Hepatocyte (in vitro differentiated cells): Measurements from ENCODE around the gene SORCS2. TPM values are rescaled to one million over a fixed set of nuclear protein-coding genes. Genes with fewer than 3 reads are reported as not detected.

Source experiments
- DNase-seq: peaks from one replicate; pipeline ENCODE4 v3.0.0-alpha.2; 2016; ENCODE audit warnings: low spot score
- H2AFZ ChIP-seq: fragments of 200-600 bp; sonication (generic); 2 replicates; pipeline ENCODE4 v1.6.0; 2016; ENCODE audit warnings: antibody characterized with exemption, mild to moderate bottlenecking
- H3K27ac ChIP-seq: fragments of 200-600 bp; sonication (generic); 2 replicates; pipeline ENCODE4 v1.5.1; 2016; ENCODE audit warnings: mild to moderate bottlenecking
- H3K27me3 ChIP-seq: fragments of 200-600 bp; sonication (generic); 2 replicates; pipeline ENCODE4 v1.6.1; 2016
- H3K36me3 ChIP-seq: fragments of 200-600 bp; sonication (generic); replicated peaks from 2 replicates; pipeline ENCODE4 v1.5.1; 2016; ENCODE audit warnings: low read depth; ENCODE audit not compliant: insufficient read depth
- H3K4me1 ChIP-seq: fragments of 200-600 bp; sonication (generic); 2 replicates; pipeline ENCODE4 v1.5.1; 2016; ENCODE audit warnings: mild to moderate bottlenecking, moderate library complexity; ENCODE audit not compliant: insufficient read depth
- H3K4me2 ChIP-seq: fragments of 200-600 bp; sonication (generic); 2 replicates; pipeline ENCODE4 v1.6.0; 2016
- H3K4me3 ChIP-seq: fragments of 200-600 bp; sonication (generic); 2 replicates; pipeline ENCODE4 v1.5.1; 2016; ENCODE audit warnings: mild to moderate bottlenecking
- H3K79me2 ChIP-seq: fragments of 200-600 bp; sonication (generic); 2 replicates; pipeline ENCODE4 v1.6.0; 2017; ENCODE audit warnings: mild to moderate bottlenecking
- H3K9me2 ChIP-seq: fragments of 200-600 bp; sonication (generic); replicated peaks from 2 replicates; pipeline ENCODE4 v1.6.0; 2017; ENCODE audit warnings: mild to moderate bottlenecking; ENCODE audit not compliant: insufficient read depth
- H3K9me3 ChIP-seq: fragments of 200-600 bp; sonication (generic); 2 replicates; pipeline ENCODE4 v1.5.1; 2016; ENCODE audit warnings: low read depth, mild to moderate bottlenecking
- H4K20me1 ChIP-seq: fragments of 200-600 bp; sonication (generic); 2 replicates; pipeline ENCODE4 v1.6.0; 2016; ENCODE audit warnings: mild to moderate bottlenecking; ENCODE audit not compliant: insufficient read depth, poor library complexity, severe bottlenecking
- EZH2 ChIP-seq: fragments of 200-600 bp; sonication (generic); IDR thresholded peaks from 2 replicates; pipeline ENCODE4 v1.6.1; 2016; ENCODE audit warnings: antibody characterized with exemption, mild to moderate bottlenecking, borderline replicate concordance
- EZH2phosphoT487 ChIP-seq: fragments of 200-600 bp; sonication (generic); IDR thresholded peaks from one replicate; pipeline ENCODE4 v1.6.1; 2018; ENCODE audit warnings: antibody characterized with exemption, mild to moderate bottlenecking, low read depth, moderate library complexity; ENCODE audit not compliant: unreplicated experiment, severe bottlenecking
- WGBS: methylation state at CpG from one replicate; pipeline ENCODE4 v1.1.6; 2016; ENCODE audit warnings: low lambda C conversion rate; ENCODE audit errors: missing lambda C conversion rate; 5-methylcytosine and 5-hydroxymethylcytosine counted together
- polyA plus RNA-seq: library from polyadenylated mRNA; unstranded; fragments of >200 nt; fragmentation: Nextera tagmentation; extraction: Ambion mirVana; gene quantifications from 2 replicates; pipeline ENCODE4 v1.2.1, GENCODE V29; 2016
- total RNA-seq: library from RNA; depleted of rRNA; stranded (reverse); fragments of >200 nt; gene quantifications from 2 replicates; pipeline ENCODE4 v1.2.3, GENCODE V29; 2014
- TF ChIP-seq, protein P1 (sequence below): fragments of 200-600 bp; sonication (generic); IDR thresholded peaks from 2 replicates; pipeline ENCODE4 v1.5.1; 2016; ENCODE audit warnings: antibody characterized with exemption, mild to moderate bottlenecking; ENCODE audit not compliant: poor library complexity

SORCS2 gene
- total and polyA plus RNA-seq, 2 experiments from 2014 or later, result 1.6 to 4.8 TPM

DNA sequence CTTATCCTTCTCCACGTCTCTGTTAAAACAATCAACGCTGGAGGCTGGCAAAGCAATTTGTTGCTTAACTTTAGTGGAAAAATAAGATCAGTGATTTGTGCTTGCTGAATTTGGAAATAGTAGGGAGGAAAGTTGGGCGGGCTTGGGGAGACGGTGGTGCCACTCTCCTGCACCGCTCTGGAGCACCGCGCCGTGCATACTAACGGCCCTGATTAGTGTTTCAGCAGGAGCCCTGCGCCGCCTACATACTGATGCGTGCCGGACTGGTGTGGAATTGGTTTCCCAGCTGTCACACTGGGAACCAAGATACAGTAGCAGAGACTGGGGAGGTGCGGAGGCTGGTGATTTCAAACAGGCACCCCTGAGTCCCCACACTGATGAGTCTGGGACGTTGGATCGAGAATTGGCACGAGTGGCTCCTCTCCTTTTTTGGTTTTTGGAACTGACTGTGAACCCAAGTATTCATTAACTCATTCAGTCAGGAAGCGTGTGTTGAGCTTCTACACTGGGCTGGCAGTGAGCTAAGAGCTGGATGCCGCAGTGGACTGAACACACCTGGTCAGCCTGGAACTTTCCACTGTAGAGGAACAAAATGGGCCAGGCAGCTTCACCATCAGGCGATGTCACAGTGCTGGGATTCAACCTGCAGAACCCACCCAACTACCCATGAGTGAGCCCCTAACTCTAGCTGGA is 271.4 kb downstream of the SORCS2 start:
- 91% methylated on average over 20 of the region's 20 CpGs for WGBS

GRCh38 chr4:7464259-7464655 is 271.9 kb downstream of the SORCS2 start:
- TF ChIP-seq EZH2 (no peak), EZH2phosphoT487 (no peak)
- TF ChIP-seq, protein P1, sequence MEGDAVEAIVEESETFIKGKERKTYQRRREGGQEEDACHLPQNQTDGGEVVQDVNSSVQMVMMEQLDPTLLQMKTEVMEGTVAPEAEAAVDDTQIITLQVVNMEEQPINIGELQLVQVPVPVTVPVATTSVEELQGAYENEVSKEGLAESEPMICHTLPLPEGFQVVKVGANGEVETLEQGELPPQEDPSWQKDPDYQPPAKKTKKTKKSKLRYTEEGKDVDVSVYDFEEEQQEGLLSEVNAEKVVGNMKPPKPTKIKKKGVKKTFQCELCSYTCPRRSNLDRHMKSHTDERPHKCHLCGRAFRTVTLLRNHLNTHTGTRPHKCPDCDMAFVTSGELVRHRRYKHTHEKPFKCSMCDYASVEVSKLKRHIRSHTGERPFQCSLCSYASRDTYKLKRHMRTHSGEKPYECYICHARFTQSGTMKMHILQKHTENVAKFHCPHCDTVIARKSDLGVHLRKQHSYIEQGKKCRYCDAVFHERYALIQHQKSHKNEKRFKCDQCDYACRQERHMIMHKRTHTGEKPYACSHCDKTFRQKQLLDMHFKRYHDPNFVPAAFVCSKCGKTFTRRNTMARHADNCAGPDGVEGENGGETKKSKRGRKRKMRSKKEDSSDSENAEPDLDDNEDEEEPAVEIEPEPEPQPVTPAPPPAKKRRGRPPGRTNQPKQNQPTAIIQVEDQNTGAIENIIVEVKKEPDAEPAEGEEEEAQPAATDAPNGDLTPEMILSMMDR, result no peak
- no peaks in the 10 kb centered on the region for H3K9me2 ChIP-seq

More for the DNA sequence above, 271.4 kb downstream of the SORCS2 start:
- Histone ChIP-seq H3K9me2 (no peaks in the 10 kb centered on the region), H3K4me2 (no peak overlapping the region), H3K27me3 (no peaks in the 10 kb centered on the region), H3K27ac (no peak overlapping the region), H3K79me2 (no peaks in the 10 kb centered on the region), H3K4me3 (no peak overlapping the region), H3K9me3 (no peaks in the 10 kb centered on the region), H3K4me1 (no peaks in the 10 kb centered on the region), H3K36me3 (no peaks in the 10 kb centered on the region), H4K20me1 (no peaks in the 10 kb centered on the region), H2AFZ (no peak overlapping the region)
- DNase-seq, result no peak
- TF ChIP-seq EZH2, result no peak
- TF ChIP-seq, protein P1, result no peak

GRCh38 chr4:7465017-7465416 is 272.7 kb downstream of the SORCS2 start:
- no peak for DNase-seq
- H3K27ac ChIP-seq, result no peak overlapping the region
- WGBS, result 90% methylated on average over 9 of the region's 9 CpGs
- no peaks in the 10 kb centered on the region for H4K20me1 ChIP-seq
- H2AFZ ChIP-seq, result no peak overlapping the region
- no peaks in the 10 kb centered on the region for H3K9me2 ChIP-seq
- H3K36me3 ChIP-seq, result no peaks in the 10 kb centered on the region
- no peak overlapping the region for H3K4me2 ChIP-seq
- no peaks in the 10 kb centered on the region for H3K9me3 ChIP-seq
- TF ChIP-seq, protein P1, result no peak
- TF ChIP-seq EZH2, result no peak
- no peak for TF ChIP-seq EZH2phosphoT487
- no peaks in the 10 kb centered on the region for H3K79me2 ChIP-seq
- H3K27me3 ChIP-seq, result no peaks in the 10 kb centered on the region
- no peak overlapping the region for H3K4me3 ChIP-seq
- no peaks in the 10 kb centered on the region for H3K4me1 ChIP-seq

More at GRCh38 chr4:7464259-7464655, 271.9 kb downstream of the SORCS2 start:
- no peak overlapping the region for H3K27ac ChIP-seq
- H3K36me3 ChIP-seq, result no peaks in the 10 kb centered on the region
- no peaks in the 10 kb centered on the region for H3K9me3 ChIP-seq
- H3K27me3 ChIP-seq, result no peaks in the 10 kb centered on the region
- H3K4me2 ChIP-seq, result no peak overlapping the region
- 70% methylated on average over 5 of the region's 5 CpGs for WGBS
- H3K4me3 ChIP-seq, result no peak overlapping the region
- no peak for DNase-seq
- H4K20me1 ChIP-seq, result no peaks in the 10 kb centered on the region
- no peaks in the 10 kb centered on the region for H3K4me1 ChIP-seq
- H3K79me2 ChIP-seq, result no peaks in the 10 kb centered on the region
- no peak overlapping the region for H2AFZ ChIP-seq
